Measurements from ENCODE around the gene OGFOD1. TPM values are rescaled to one million over a fixed set of nuclear protein-coding genes. Genes with fewer than 3 reads are reported as not detected.
"Not testable (repeated sequence)": the region's sequence is repeated elsewhere in the genome, so short reads cannot be mapped to it uniquely, and the experiment has no call there.

The OGFOD1 gene
- total RNA-seq, 1 experiment from 2014 or later: 217 TPM

- Histone ChIP-seq H3K9me3 (no peaks in the 10 kb centered on the region), H3K36me3 (peaks cover 90% of the 10 kb centered on the region), H3K27me3 (no peaks in the 10 kb centered on the region), H3K4me3 (no peak overlapping the region)
- DNase-seq: no peak
Observed at GRCh38 chr16:56463153-56463552, 11.8 kb downstream of the OGFOD1 start.

- Histone ChIP-seq H3K27me3 (no peaks in the 10 kb centered on the region), H3K4me3 (no peak overlapping the region), H3K9me3 (no peaks in the 10 kb centered on the region), H3K36me3 (peaks cover 88% of the 10 kb centered on the region)
- no peak for DNase-seq
Observed at GRCh38 chr16:56466344-56466743, 15.0 kb downstream of the OGFOD1 start.

GRCh38 chr16:56468800-56469199 lies 17.4 kb downstream of the OGFOD1 start:
- H3K36me3 ChIP-seq: peaks cover 91% of the 10 kb centered on the region
- DNase-seq: no peak
- H3K9me3 ChIP-seq: no peaks in the 10 kb centered on the region
- H3K4me3 ChIP-seq: no peak overlapping the region
- no peaks in the 10 kb centered on the region for H3K27me3 ChIP-seq

- H3K27me3 ChIP-seq: no peaks in the 10 kb centered on the region
- H3K9me3 ChIP-seq: no peaks in the 10 kb centered on the region
- DNase-seq: no peak
- H3K36me3 ChIP-seq: peaks cover 88% of the 10 kb centered on the region
- H3K4me3 ChIP-seq: no peak overlapping the region
Observed at GRCh38 chr16:56469748-56470147, 18.4 kb downstream of the OGFOD1 start.

- no peaks in the 10 kb centered on the region for H3K27me3 ChIP-seq
- DNase-seq: no peak
- no peaks in the 10 kb centered on the region for H3K9me3 ChIP-seq
- peaks cover 88% of the 10 kb centered on the region for H3K36me3 ChIP-seq
- no peak overlapping the region for H3K4me3 ChIP-seq
Observed at GRCh38 chr16:56470232-56470631, 18.9 kb downstream of the OGFOD1 start.

- Histone ChIP-seq H3K27me3 (no peaks in the 10 kb centered on the region), H3K36me3 (peaks cover 88% of the 10 kb centered on the region), H3K9me3 (no peaks in the 10 kb centered on the region), H3K4me3 (no peak overlapping the region)
- DNase-seq: no peak
Observed at GRCh38 chr16:56470666-56471065, 19.3 kb downstream of the OGFOD1 start.

GRCh38 chr16:56475201-56475600 lies 23.8 kb downstream of the OGFOD1 start:
- Histone ChIP-seq H3K9me3 (no peaks in the 10 kb centered on the region), H3K27me3 (no peaks in the 10 kb centered on the region), H3K36me3 (peaks cover 88% of the 10 kb centered on the region), H3K4me3 (no peak overlapping the region)
- DNase-seq: no peak

GRCh38 chr16:56477096-56477878 lies 25.9 kb downstream of the OGFOD1 start:
- no peaks in the 10 kb centered on the region for H3K27me3 ChIP-seq
- H3K4me3 ChIP-seq: no peak overlapping the region
- peaks cover 80% of the 10 kb centered on the region for H3K36me3 ChIP-seq
- DNase-seq: peak; percentile 91
- no peaks in the 10 kb centered on the region for H3K9me3 ChIP-seq

GRCh38 chr16:56478281-56479049 lies 27.1 kb downstream of the OGFOD1 start:
- DNase-seq: no peak
- no peak overlapping the region for H3K4me3 ChIP-seq
- H3K36me3 ChIP-seq: peaks cover 80% of the 10 kb centered on the region

GRCh38 chr16:56479469-56479868 lies 28.1 kb downstream of the OGFOD1 start:
- Histone ChIP-seq H3K9me3 (no peaks in the 10 kb centered on the region), H3K27me3 (no peaks in the 10 kb centered on the region), H3K36me3 (peaks cover 80% of the 10 kb centered on the region), H3K4me3 (no peak overlapping the region)
- DNase-seq: no peak

More at GRCh38 chr16:56478281-56479049, 27.1 kb downstream of the OGFOD1 start:
- no peaks in the 10 kb centered on the region for H3K9me3 ChIP-seq
- H3K27me3 ChIP-seq: no peaks in the 10 kb centered on the region

GRCh38 chr16:56480776-56481467 lies 29.6 kb downstream of the OGFOD1 start:
- no peaks in the 10 kb centered on the region for H3K27me3 ChIP-seq
- no peak for DNase-seq
- peaks cover 78% of the 10 kb centered on the region for H3K36me3 ChIP-seq
- no peak overlapping the region for H3K4me3 ChIP-seq
- no peaks in the 10 kb centered on the region for H3K9me3 ChIP-seq

- peaks cover 71% of the 10 kb centered on the region for H3K36me3 ChIP-seq
- H3K4me3 ChIP-seq: no peak overlapping the region
- DNase-seq: no peak
- no peaks in the 10 kb centered on the region for H3K27me3 ChIP-seq
- no peaks in the 10 kb centered on the region for H3K9me3 ChIP-seq
Observed at GRCh38 chr16:56481468-56482122, 30.2 kb downstream of the OGFOD1 start.

GRCh38 chr16:56482683-56483236 lies 31.4 kb downstream of the OGFOD1 start:
- Histone ChIP-seq H3K4me3 (no peak overlapping the region), H3K27me3 (no peaks in the 10 kb centered on the region), H3K36me3 (peaks cover 62% of the 10 kb centered on the region), H3K9me3 (no peaks in the 10 kb centered on the region)
- DNase-seq: no peak

- no peak for DNase-seq
- Histone ChIP-seq H3K9me3 (no peaks in the 10 kb centered on the region), H3K27me3 (no peaks in the 10 kb centered on the region), H3K4me3 (no peak overlapping the region), H3K36me3 (peaks cover 56% of the 10 kb centered on the region)
Observed at GRCh38 chr16:56483394-56483793, 32.0 kb downstream of the OGFOD1 start.

- Histone ChIP-seq H3K36me3 (peaks cover 30% of the 10 kb centered on the region), H3K27me3 (no peaks in the 10 kb centered on the region), H3K4me3 (no peak overlapping the region), H3K9me3 (no peaks in the 10 kb centered on the region)
- no peak for DNase-seq
Observed at GRCh38 chr16:56488035-56488434, 36.7 kb downstream of the OGFOD1 start.

- not testable (repeated sequence) for H3K9me3 ChIP-seq, DNase-seq, H3K4me3 ChIP-seq, H3K27me3 ChIP-seq
- peaks cover 26% of the 10 kb centered on the region for H3K36me3 ChIP-seq
Observed at GRCh38 chr16:56488868-56489267, 37.5 kb downstream of the OGFOD1 start.

All from MG63 (cell line).